ENCODE measurements around the gene PTPRO. TPM values are rescaled to one million over a fixed set of nuclear protein-coding genes. Genes with fewer than 3 reads are reported as not detected.

Gene PTPRO
- total RNA-seq, 1 experiment from 2014 or later = 0.52 TPM

- H3K4ac ChIP-seq (ENCODE audit: low read depth, low read length) = no peak overlapping the region
- no peak overlapping the region for H3K14ac ChIP-seq (ENCODE audit: insufficient read depth, low read length)
- H3T11ph ChIP-seq (ENCODE audit: low read length) = no peak overlapping the region
- H3K23me2 ChIP-seq (ENCODE audit: insufficient read length, low read depth, low read length, poor library complexity, severe bottlenecking) = no peaks in the 10 kb centered on the region
- no peak overlapping the region for H4K8ac ChIP-seq (replicated peaks; ENCODE audit: insufficient read length, low read depth, low read length)
- no peak overlapping the region for H4K5ac ChIP-seq (ENCODE audit: insufficient read length, low read depth, low read length)
- no peak overlapping the region for H3K4me2 ChIP-seq (ENCODE audit: insufficient read depth, insufficient read length, low read length)
- no peaks in the 10 kb centered on the region for H3K27me3 Mint-ChIP-seq (ENCODE audit: low read depth)
- H2AFZ ChIP-seq (ENCODE audit: low read length) = no peak overlapping the region
- no peaks in the 10 kb centered on the region for H3K79me2 ChIP-seq (ENCODE audit: insufficient read depth, low read length)
- no peak overlapping the region for H3K4me3 Mint-ChIP-seq
- H3K56ac ChIP-seq (ENCODE audit: insufficient read length, low read depth, low read length) = no peak overlapping the region
- no peaks in the 10 kb centered on the region for H3K4me1 ChIP-seq (ENCODE audit: insufficient read depth, low read length)
- TF ChIP-seq CTCF (conservative IDR thresholded peaks at IDR 0.05) = no peak
- no peaks in the 10 kb centered on the region for H3K27me3 ChIP-seq (ENCODE audit: insufficient read depth, low read length)
- H3K4me1 Mint-ChIP-seq = no peaks in the 10 kb centered on the region
- no peak overlapping the region for H2BK5ac ChIP-seq (ENCODE audit: insufficient read length, low read length)
- H2BK120ac ChIP-seq (ENCODE audit: low read depth, low read length, poor library complexity, severe bottlenecking) = no peak overlapping the region
- no peak overlapping the region for H3K9ac ChIP-seq (ENCODE audit: extremely low read depth, insufficient read length, low read length)
- no peaks in the 10 kb centered on the region for H3K9me3 Mint-ChIP-seq
- H3K23ac ChIP-seq (ENCODE audit: insufficient read length, low read depth, low read length) = no peak overlapping the region
- no peak overlapping the region for H4K91ac ChIP-seq (ENCODE audit: insufficient read length, low read depth, low read length)
- H2BK20ac ChIP-seq (ENCODE audit: low read depth, low read length, poor library complexity, severe bottlenecking) = no peak overlapping the region
- no CpG with 5 or more reads among the region's 3 CpGs for WGBS (ENCODE audit: extremely low coverage, insufficient read length, low lambda C conversion rate)
- H3K18ac ChIP-seq (ENCODE audit: insufficient read length, low read depth, low read length) = no peak overlapping the region
- H3K36me3 Mint-ChIP-seq (ENCODE audit: insufficient read depth in 1 of 3, low read depth in 3 of 3) = no peaks in the 10 kb centered on the region
- no peak overlapping the region for H2AK5ac ChIP-seq (ENCODE audit: insufficient read length, low read length)
- H3K9me3 ChIP-seq (ENCODE audit: control insufficient read depth, low read depth, low read length) = no peaks in the 10 kb centered on the region
- no peak overlapping the region for H3K27ac ChIP-seq (ENCODE audit: insufficient read length, low read depth, low read length)
- no peaks in the 10 kb centered on the region for H3K79me1 ChIP-seq (ENCODE audit: insufficient read depth, low read depth, low read length, poor library complexity, severe bottlenecking)
- no peak overlapping the region for H2BK15ac ChIP-seq (ENCODE audit: low read depth, low read length)
- no peaks in the 10 kb centered on the region for H4K20me1 ChIP-seq (ENCODE audit: control insufficient read depth, insufficient read depth, insufficient read length)
- H2BK12ac ChIP-seq (ENCODE audit: insufficient read length, low read depth, low read length) = no peak overlapping the region
- no peak for DNase-seq
- H3K27ac Mint-ChIP-seq = no peak overlapping the region
These were observed 212.0 kb downstream of the PTPRO start for GRCh38 chr12:15534322-15534721.

All from H9 (cell line).